Sigmoid colon (tissue), 7 donors: ENCODE data around the gene ZBTB9. TPM values are rescaled to one million over a fixed set of nuclear protein-coding genes. Genes with fewer than 3 reads are reported as not detected.

ENCODE experiments used
- DNase-seq: peaks from one replicate; pipeline ENCODE4 v3.0.0-alpha.2; 2019
- H3K27ac ChIP-seq, 4 donors: fragments of 200-600 bp; sonication (generic); one replicate each; pipeline ENCODE4 v1.5.1; 2016 to 2019; ENCODE audit warnings: mild to moderate bottlenecking in 1 of 4
- H3K27me3 ChIP-seq, 3 donors: fragments of 200-600 bp; sonication (generic); one replicate each; pipeline ENCODE4 v1.5.1; 2019; ENCODE audit warnings: mild to moderate bottlenecking in 1 of 3
- H3K36me3 ChIP-seq, 4 donors: fragments of 200-600 bp; sonication (generic); one replicate each; pipeline ENCODE4 v1.5.1; 2016 to 2019
- H3K4me1 ChIP-seq, 4 donors: fragments of 200-600 bp; sonication (generic); one replicate each; pipeline ENCODE4 v1.5.1; 2017 to 2019
- H3K4me3 ChIP-seq, 4 donors: fragments of 200-600 bp; sonication (generic); one replicate each; pipeline ENCODE4 v1.5.1; 2017 to 2019; ENCODE audit warnings: mild to moderate bottlenecking in 2 of 4, moderate library complexity in 1 of 4
- H3K9me3 ChIP-seq, 4 donors: fragments of 200-600 bp in 3 of 4; sonication (generic) in 3 of 4; one replicate each; pipeline versions ENCODE4 v1.5.1 to v1.6.1; 2013 to 2019
- CTCF ChIP-seq, 4 experiments: fragments of 450-650 bp in 3 of 4; fragments of 200-600 bp in 1 of 4; IDR thresholded peaks; one replicate each; pipeline ENCODE4 v1.5.1; 2016 to 2019; ENCODE audit warnings: antibody characterized with exemption in 4 of 4, mild to moderate bottlenecking in 3 of 4, moderate library complexity in 2 of 4
- EP300 ChIP-seq, 4 donors: sonication (generic); formaldehyde crosslinking; IDR thresholded peaks; one replicate each; pipeline ENCODE4 v1.6.1; 2017; ENCODE audit warnings: antibody characterized with exemption in 4 of 4
- POLR2A ChIP-seq, 2 donors: fragments of 450-650 bp; IDR thresholded peaks; one replicate each; pipeline ENCODE4 v1.6.1; 2016; ENCODE audit warnings: antibody characterized with exemption in 2 of 2, mild to moderate bottlenecking in 2 of 2, moderate library complexity in 2 of 2
- POLR2AphosphoS5 ChIP-seq, 4 donors: sonication (generic); formaldehyde crosslinking; IDR thresholded peaks; one replicate each; pipeline ENCODE4 v1.6.1; 2017; ENCODE audit warnings: antibody characterized with exemption in 4 of 4
- WGBS, 2 donors: extraction: QIAGEN DNeasy Blood & Tissue Kit; methylation state at CpG; one replicate each; pipeline ENCODE4 v1.1.7; 2013; 5-methylcytosine and 5-hydroxymethylcytosine counted together
- intact Hi-C: fragments of 100-400 bp; cut with DNase I; formaldehyde crosslinking; loops from one replicate; pipeline ENCODE4 v1.15.1; 2023
- polyA plus RNA-seq, 3 donors: library from polyadenylated mRNA; stranded (reverse); fragments of 200-250 nt; gene quantifications; one replicate each; pipeline ENCODE4 v1.2.3, GENCODE V29; 2013
- small RNA-seq, 3 donors: library from RNA; depleted of rRNA; stranded (forward); fragments of <200 nt; gene quantifications; one replicate each; pipeline ENCODE3, GENCODE V24; 2016
- total RNA-seq, 4 donors: library from RNA; depleted of rRNA; stranded (reverse); fragments of >200 nt; gene quantifications; one replicate each; pipeline ENCODE4 v1.1.0, GENCODE V29; 2016
- donor health status: healthy with polysubstance abuse.
- donor health status: Bipolar disorder and iron deficiency.
- donor health status: healthy.

The ZBTB9 gene
- total and polyA plus RNA-seq, 7 donors = 0.60 to 4.2 (median 1.5) TPM

- Histone ChIP-seq H3K9me3 (no peaks in the 10 kb centered on the region), H3K4me1 (no peaks in the 10 kb centered on the region), H3K4me3 (no peak overlapping the region), H3K27ac (no peak overlapping the region), H3K36me3 (no peaks in the 10 kb centered on the region), H3K27me3 (no peaks in the 10 kb centered on the region)
- intact Hi-C loops = no loop called here
- no peak for DNase-seq
- WGBS, 2 donors = 89 to 91% methylated on average over 23 of the region's 23 CpGs
- TF ChIP-seq POLR2A (IDR thresholded peaks at IDR 0.05) (no peak), EP300 (IDR thresholded peaks at IDR 0.05) (no peak), POLR2AphosphoS5 (IDR thresholded peaks at IDR 0.05) (no peak), CTCF (IDR thresholded peaks at IDR 0.05) (no peak)
Measured at GRCh38 chr6:33502486-33502885, 48.1 kb downstream of the ZBTB9 start.

DNA sequence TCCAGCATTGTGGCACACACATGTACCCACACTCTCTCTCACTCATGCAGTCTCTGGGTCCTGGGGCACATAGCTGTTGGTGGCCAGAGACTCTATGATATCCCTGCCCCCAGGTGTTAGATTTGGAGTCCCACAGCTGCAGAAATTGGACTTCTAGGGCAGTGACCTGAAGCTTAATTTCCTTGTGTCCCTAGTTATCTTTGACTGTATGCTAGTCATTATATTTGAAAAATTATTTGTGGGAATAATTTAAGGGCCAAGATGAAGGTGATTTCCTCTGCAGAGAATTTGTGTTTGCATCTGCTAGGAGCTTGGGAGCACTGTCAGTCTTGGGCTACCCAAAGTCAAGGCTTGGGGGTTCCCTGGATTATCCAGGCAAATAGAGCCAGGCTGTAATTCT is 50.1 kb downstream of the ZBTB9 start:
- Histone ChIP-seq H3K27me3 (no peaks in the 10 kb centered on the region), H3K9me3 (no peaks in the 10 kb centered on the region), H3K27ac (no peak overlapping the region), H3K4me1 (no peaks in the 10 kb centered on the region), H3K36me3 (no peaks in the 10 kb centered on the region), H3K4me3 (no peak overlapping the region)
- no peak for TF ChIP-seq POLR2A (IDR thresholded peaks at IDR 0.05)
- TF ChIP-seq EP300 (IDR thresholded peaks at IDR 0.05) = no peak
- no peak for TF ChIP-seq CTCF (IDR thresholded peaks at IDR 0.05)
- no peak for TF ChIP-seq POLR2AphosphoS5 (IDR thresholded peaks at IDR 0.05)
- intact Hi-C loops = no loop called here
- DNase-seq = no peak

DNA sequence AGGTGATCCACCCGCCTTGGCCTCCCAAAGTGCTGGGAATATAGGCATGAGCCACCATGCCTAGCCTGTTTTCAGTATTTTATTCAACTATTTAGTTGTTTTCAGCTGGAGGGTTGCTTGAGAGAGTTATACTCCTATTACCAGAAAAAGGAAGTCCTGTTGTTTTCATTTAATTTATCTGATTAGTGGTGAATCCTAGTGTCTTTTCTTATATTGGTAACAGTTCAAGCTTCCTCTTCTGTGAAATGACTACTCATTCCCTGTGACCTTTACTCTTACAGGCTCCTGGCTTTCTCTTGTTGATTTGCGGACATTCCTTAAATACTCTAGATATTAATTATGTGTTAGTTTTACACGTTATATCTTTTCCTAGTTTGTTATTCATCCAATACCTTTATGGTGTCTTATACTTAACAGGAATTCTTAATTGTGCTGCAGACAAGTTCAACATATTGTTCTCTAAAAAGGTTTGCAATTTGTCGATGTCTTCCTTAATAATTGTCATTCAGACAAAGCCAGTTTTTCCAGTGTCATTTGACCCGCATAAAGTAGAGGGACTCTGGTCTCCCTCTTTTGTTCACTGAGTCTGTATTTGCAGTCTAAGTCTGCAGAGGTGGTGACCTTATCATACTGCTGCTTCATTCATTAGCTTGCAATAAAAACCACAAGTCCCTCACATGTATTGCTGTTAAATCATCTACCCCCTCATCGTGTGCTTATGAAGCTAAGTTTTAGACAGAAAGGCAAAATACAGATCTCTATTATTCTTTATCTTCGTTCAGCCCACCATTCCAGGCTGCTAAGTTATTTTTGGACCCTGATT is 51.4 kb downstream of the ZBTB9 start:
- Histone ChIP-seq H3K27me3 (peaks cover 0 to 10% (median 0%) of the 10 kb centered on the region in 3 donors), H3K4me3 (no peak overlapping the region), H3K4me1 (no peaks in the 10 kb centered on the region), H3K27ac (no peak overlapping the region), H3K9me3 (no peaks in the 10 kb centered on the region), H3K36me3 (no peaks in the 10 kb centered on the region)
- no peak for TF ChIP-seq POLR2A (IDR thresholded peaks at IDR 0.05)
- TF ChIP-seq EP300 (IDR thresholded peaks at IDR 0.05) = no peak
- intact Hi-C loops = no loop called here
- DNase-seq = no peak
- WGBS, 2 donors = 61 to 72% methylated on average over 7 of the region's 7 CpGs

Small RNAs within 50 kb of the gene (small RNA-seq; reads per million reads assigned to genes)
- 0 reads per million in 3 donors for gene ZBTB9

Other genes starting within 250 kb of the ZBTB9 start
- 10 to 100 TPM in 3 of 4 donors, not detected in 1; 17.3 to 19.0 (median 18.9) TPM for gene HSD17B8, start 249.9 kb upstream of the ZBTB9 start, total RNA-seq
- gene HSD17B8, start 249.9 kb upstream of the ZBTB9 start, polyA plus RNA-seq = 10 to 100 TPM; 18.6 to 27.3 (median 21.3) TPM
- 10 to 100 TPM; 13.2 to 18.1 (median 17.1) TPM for gene RING1, start 246.1 kb upstream of the ZBTB9 start, total RNA-seq
- 10 to 100 TPM; 27.7 to 36.0 (median 32.7) TPM for gene RING1, start 246.1 kb upstream of the ZBTB9 start, polyA plus RNA-seq
- 10 to 100 TPM; 26.2 to 44.6 (median 33.5) TPM for gene VPS52, start 182.7 kb upstream of the ZBTB9 start, total RNA-seq
- gene VPS52, start 182.7 kb upstream of the ZBTB9 start, polyA plus RNA-seq = 10 to 100 TPM; 23.4 to 51.2 (median 26.4) TPM
- 1,000 to 10,000 TPM; 2,427 to 4,810 (median 4,005) TPM for gene RPS18, start 182.5 kb upstream of the ZBTB9 start, total RNA-seq
- 1,000 to 10,000 TPM; 3,648 to 7,566 (median 5,490) TPM for gene RPS18, start 182.5 kb upstream of the ZBTB9 start, polyA plus RNA-seq
- 10 to 100 TPM in 3 of 4 donors, 1 to 10 TPM in 1; 7.2 to 22.2 (median 13.3) TPM for gene B3GALT4, start 177.5 kb upstream of the ZBTB9 start, total RNA-seq
- gene B3GALT4, start 177.5 kb upstream of the ZBTB9 start, polyA plus RNA-seq = 10 to 100 TPM; 19.2 to 23.6 (median 21.7) TPM
- 10 to 100 TPM; 28.2 to 41.6 (median 37.4) TPM for gene WDR46, start 165.3 kb upstream of the ZBTB9 start, total RNA-seq
- 10 to 100 TPM; 15.3 to 51.2 (median 30.0) TPM for gene WDR46, start 165.3 kb upstream of the ZBTB9 start, polyA plus RNA-seq
- gene PFDN6, start 165.0 kb upstream of the ZBTB9 start, total RNA-seq = 10 to 100 TPM in 3 of 4 donors, 1 to 10 TPM in 1; 7.5 to 56.1 (median 31.8) TPM
- gene PFDN6, start 165.0 kb upstream of the ZBTB9 start, polyA plus RNA-seq = 100 to 1,000 TPM; 131 to 173 (median 144) TPM
- gene RGL2, start 155.6 kb upstream of the ZBTB9 start, total RNA-seq = 10 to 100 TPM; 33.2 to 48.9 (median 37.9) TPM
- gene RGL2, start 155.6 kb upstream of the ZBTB9 start, polyA plus RNA-seq = 10 to 100 TPM in 2 of 3 donors, 1 to 10 TPM in 1; 5.8 to 40.2 (median 18.0) TPM
- gene TAPBP, start 140.5 kb upstream of the ZBTB9 start, total RNA-seq = 10 to 100 TPM; 29.8 to 80.0 (median 50.5) TPM
- 100 to 1,000 TPM in 1 of 3 donors, 10 to 100 TPM in 1, 1 to 10 TPM in 1; 7.8 to 114 (median 21.3) TPM for gene TAPBP, start 140.5 kb upstream of the ZBTB9 start, polyA plus RNA-seq
- gene ZBTB22, start 136.8 kb upstream of the ZBTB9 start, total RNA-seq = 10 to 100 TPM in 3 of 4 donors, 1 to 10 TPM in 1; 9.4 to 13.2 (median 12.7) TPM
- 10 to 100 TPM; 11.3 to 19.2 (median 16.1) TPM for gene ZBTB22, start 136.8 kb upstream of the ZBTB9 start, polyA plus RNA-seq
- gene DAXX, start 131.6 kb upstream of the ZBTB9 start, total RNA-seq = 10 to 100 TPM; 37.1 to 52.3 (median 48.3) TPM
- gene DAXX, start 131.6 kb upstream of the ZBTB9 start, polyA plus RNA-seq = 10 to 100 TPM; 24.7 to 49.2 (median 33.0) TPM
- gene KIFC1, start 62.8 kb upstream of the ZBTB9 start, total RNA-seq = 1 to 10 TPM in 2 of 4 donors, under 1 TPM in 2; 0.49 to 5.5 (median 1.3) TPM
- 10 to 100 TPM in 1 of 3 donors, 1 to 10 TPM in 2; 1.2 to 23.0 (median 4.6) TPM for gene KIFC1, start 62.8 kb upstream of the ZBTB9 start, polyA plus RNA-seq
- gene PHF1, start 43.6 kb upstream of the ZBTB9 start, total RNA-seq = 10 to 100 TPM; 57.1 to 82.3 (median 66.0) TPM
- 10 to 100 TPM; 22.4 to 43.2 (median 43.2) TPM for gene PHF1, start 43.6 kb upstream of the ZBTB9 start, polyA plus RNA-seq
- gene CUTA, start 36.5 kb upstream of the ZBTB9 start, total RNA-seq = 100 to 1,000 TPM; 102 to 148 (median 120) TPM
- gene CUTA, start 36.5 kb upstream of the ZBTB9 start, polyA plus RNA-seq = 100 to 1,000 TPM; 110 to 193 (median 153) TPM
- gene SYNGAP1, start 34.5 kb upstream of the ZBTB9 start, total RNA-seq = 10 to 100 TPM in 1 of 4 donors, 1 to 10 TPM in 3; 6.4 to 24.6 (median 9.9) TPM
- 10 to 100 TPM in 1 of 3 donors, 1 to 10 TPM in 1, under 1 TPM in 1; 0.92 to 17.8 (median 2.4) TPM for gene SYNGAP1, start 34.5 kb upstream of the ZBTB9 start, polyA plus RNA-seq
- gene BAK1, start 125.7 kb downstream of the ZBTB9 start, total RNA-seq = 10 to 100 TPM in 3 of 4 donors, 1 to 10 TPM in 1; 8.9 to 11.1 (median 10.4) TPM
- 100 to 1,000 TPM in 1 of 3 donors, 10 to 100 TPM in 2; 76.3 to 160 (median 96.9) TPM for gene BAK1, start 125.7 kb downstream of the ZBTB9 start, polyA plus RNA-seq
- gene ITPR3, start 166.7 kb downstream of the ZBTB9 start, total RNA-seq = 10 to 100 TPM in 1 of 4 donors, 1 to 10 TPM in 3; 7.7 to 16.9 (median 9.0) TPM
- gene ITPR3, start 166.7 kb downstream of the ZBTB9 start, polyA plus RNA-seq = 10 to 100 TPM; 10.2 to 75.3 (median 20.6) TPM